T-helper 2 cell treated with Interferon-gamma antibody and Interleukin-4, amounts not matched to agents 100 ng/mL and 5 ng/mL, for 36 hours (primary cell): ENCODE measurements around the gene CAMTA1. TPM values are rescaled to one million over a fixed set of nuclear protein-coding genes. Genes with fewer than 3 reads are reported as not detected.
"Not testable (repeated sequence)": the region's sequence is repeated elsewhere in the genome, so short reads cannot be mapped to it uniquely, and the experiment has no call there.

Experiments
- intact Hi-C: fragments of 100-400 bp; cut with micrococcal nuclease; formaldehyde crosslinking; loops from one replicate; pipeline ENCODE4 v1.15.1; 2023
- total RNA-seq: library from RNA; stranded (reverse); gene quantifications from 2 replicates; pipeline ENCODE4 v1.2.3, GENCODE V29; 2022

Gene CAMTA1
- total RNA-seq, 1 donor from 2014 or later: 40.7 TPM

DNA sequence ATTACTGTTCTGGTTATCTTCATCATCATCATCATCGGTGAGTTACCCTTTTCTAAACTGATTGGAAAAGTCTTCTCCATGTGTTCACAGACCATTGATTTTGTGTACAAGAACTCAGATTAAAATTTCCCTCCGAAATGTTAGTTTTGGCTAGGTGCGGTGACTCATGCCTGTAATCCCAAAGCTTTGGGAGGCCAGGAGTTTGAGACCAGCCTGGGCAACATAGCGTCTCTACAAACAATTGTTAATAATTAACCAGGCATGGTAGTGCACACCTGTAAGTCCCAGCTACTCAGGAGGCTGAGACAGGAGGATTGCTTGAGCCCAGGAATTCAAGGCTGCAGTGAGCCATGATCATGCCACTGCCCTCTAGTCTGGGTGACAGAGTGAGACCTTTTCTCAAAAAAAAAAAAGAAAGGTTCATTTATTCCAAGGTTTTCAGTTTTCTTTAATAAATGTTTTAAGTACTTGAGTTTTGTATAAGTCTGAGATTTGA is 992.9 kb downstream of the CAMTA1 start:
- intact Hi-C loops: no loop called here

DNA sequence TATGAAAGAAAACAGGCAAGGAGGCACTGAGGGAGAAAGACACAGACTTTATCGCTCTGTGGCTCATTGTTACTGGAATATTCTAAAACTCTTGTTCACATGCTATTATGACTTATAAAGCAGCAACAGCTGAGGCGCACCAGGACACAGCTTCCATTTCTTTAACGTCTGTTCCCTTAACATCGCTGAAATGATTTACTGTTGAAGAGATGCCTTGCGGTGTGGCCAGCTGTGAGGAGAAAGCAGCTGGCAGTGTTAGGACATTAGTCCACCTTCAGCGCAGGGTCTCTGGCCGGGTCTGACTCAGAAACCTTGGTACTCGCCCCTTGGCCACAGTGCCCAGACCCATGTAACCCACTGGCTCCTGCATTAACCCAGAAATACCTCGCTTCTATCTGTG is 995.7 kb downstream of the CAMTA1 start:
- intact Hi-C loops: loop anchor here (5.0 kb wide), 1 partner anchor 171 kb away; no protein-coding TSS in a partner anchor

GRCh38 chr1:7781501-7781900 is 996.2 kb downstream of the CAMTA1 start:
- intact Hi-C loops: loop anchor here (5.0 kb wide), 1 partner anchor 171 kb away; no protein-coding TSS in a partner anchor

DNA sequence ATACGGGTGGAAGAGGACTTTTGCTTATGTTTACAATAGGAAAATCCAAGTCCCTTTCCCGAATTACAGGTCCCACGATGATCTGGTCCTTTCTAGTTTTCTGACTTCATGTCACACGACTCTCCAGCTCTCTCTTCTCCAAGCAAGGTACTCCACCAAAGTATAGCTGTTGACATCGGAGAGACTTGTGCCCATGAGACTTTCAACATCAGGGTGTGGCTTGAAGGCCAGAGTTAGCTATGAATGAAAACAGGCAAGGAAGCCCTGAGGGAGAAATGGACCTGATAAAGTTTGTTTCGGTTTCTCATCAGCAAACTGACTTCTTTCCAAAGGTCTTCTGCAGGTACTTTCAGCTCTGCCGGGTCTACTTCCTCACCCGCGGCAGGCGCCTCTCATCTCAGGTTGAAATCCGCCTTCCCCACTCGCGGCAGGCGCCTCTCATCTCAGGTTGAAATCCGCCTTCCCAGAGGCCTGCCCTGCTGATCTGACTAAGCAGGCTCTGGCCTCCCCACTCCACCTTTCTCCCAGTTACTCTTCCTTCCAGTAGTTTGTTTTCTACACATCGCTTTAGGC is 996.8 kb downstream of the CAMTA1 start:
- intact Hi-C loops: loop anchor here (5.0 kb wide), 1 partner anchor 170 kb away; no protein-coding TSS in a partner anchor

- intact Hi-C loops: loop anchor here (1.0 to 5.0 kb wide), 2 partner anchors 12 to 169 kb away; partner anchors contain the start of gene VAMP3
Observed at GRCh38 chr1:7783178-7783711, 998.0 kb downstream of the CAMTA1 start.

- intact Hi-C loops: loop anchor here (1.0 to 5.0 kb wide), 2 partner anchors 13 to 168 kb away; partner anchors contain the start of gene VAMP3
Observed at GRCh38 chr1:7783826-7784491, 998.7 kb downstream of the CAMTA1 start, which contains the start of gene PER3. Gene PER3, plus strand, starts transcription at chr1:7784291. Its CDS starts 587 bp downstream, at chr1:7784878.

DNA sequence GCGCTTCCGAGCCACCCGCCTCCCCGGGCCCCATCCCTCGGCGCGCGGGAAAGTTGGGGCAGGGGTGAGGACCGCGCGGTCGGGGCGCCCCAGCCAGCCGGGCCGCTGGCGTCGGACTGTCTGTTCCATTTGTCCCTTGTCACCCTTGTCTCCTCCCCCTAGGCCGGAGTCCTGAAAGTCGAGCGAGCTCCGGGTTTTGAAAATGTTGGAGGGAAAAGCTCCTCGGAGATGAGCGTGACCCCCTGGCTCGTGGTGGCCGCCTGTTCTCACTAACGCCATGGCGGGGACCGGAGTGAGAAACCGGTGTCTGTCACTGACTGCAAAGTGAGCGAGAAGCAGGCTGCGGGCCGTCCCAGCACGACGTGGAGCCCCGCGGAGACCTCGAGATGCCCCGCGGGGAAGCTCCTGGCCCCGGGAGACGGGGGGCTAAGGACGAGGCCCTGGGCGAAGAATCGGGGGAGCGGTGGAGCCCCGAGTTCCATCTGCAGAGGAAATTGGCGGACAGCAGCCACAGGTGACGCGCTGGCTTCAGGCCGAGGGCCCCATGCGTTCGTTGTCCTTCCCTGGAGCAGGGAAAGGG is 999.3 kb downstream of the CAMTA1 start:
- intact Hi-C loops: loop anchor here (5.0 kb wide), 1 partner anchor 168 kb away; no protein-coding TSS in a partner anchor

GRCh38 chr1:7785108-7785507 is 999.9 kb downstream of the CAMTA1 start:
- intact Hi-C loops: no loop called here

DNA sequence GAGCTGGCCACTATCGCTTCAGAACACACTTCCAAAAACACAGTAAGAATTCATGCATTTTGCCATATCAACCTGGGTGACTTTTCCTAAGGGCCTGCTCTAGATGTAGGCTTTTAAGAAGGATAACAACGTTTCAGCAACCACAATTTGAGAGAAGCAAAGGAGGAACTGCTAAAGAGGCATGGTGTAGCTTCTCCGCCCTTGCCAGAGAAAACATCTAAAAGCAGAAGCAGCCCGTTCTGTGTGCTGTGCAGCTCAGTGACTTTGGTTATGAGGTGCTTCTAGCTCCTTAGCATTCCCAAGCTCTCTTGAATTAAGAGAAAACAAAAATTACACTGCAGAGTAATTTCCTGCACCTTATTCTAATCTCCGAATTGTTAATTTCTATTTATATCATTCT is 1001.5 kb downstream of the CAMTA1 start:
- intact Hi-C loops: no loop called here

- intact Hi-C loops: no loop called here
Observed at GRCh38 chr1:7789828-7790227, 1004.6 kb downstream of the CAMTA1 start.

- intact Hi-C loops: not testable (repeated sequence)
Observed at GRCh38 chr1:7791027-7791426, 1005.8 kb downstream of the CAMTA1 start.

- intact Hi-C loops: no loop called here
Observed at GRCh38 chr1:7795406-7795805, 1010.2 kb downstream of the CAMTA1 start.

DNA sequence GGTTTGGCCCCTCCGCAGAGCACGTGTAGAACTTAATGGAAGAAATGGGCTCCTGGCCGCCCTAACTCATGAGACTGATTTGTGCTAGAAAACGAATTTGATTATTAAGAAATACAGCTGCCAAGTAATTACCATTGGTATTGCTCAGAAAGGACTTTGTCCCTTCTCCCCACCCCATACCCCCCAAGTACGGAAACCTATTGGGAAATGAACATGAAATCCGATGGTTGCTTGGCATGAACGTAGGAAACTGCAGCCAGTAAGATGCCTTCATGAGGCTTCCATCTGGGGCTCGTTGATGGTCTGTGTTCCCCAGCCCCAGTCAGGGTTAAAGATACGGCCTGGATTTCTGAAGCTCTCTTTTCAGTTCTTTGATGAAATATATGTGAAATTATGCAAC is 1020.2 kb downstream of the CAMTA1 start:
- intact Hi-C loops: no loop called here

- intact Hi-C loops: loop anchor here (2.0 kb wide), 1 partner anchor 94 kb away; no protein-coding TSS in a partner anchor
Observed at GRCh38 chr1:7808253-7808844, 1023.1 kb downstream of the CAMTA1 start.

GRCh38 chr1:7809742-7810141 is 1024.5 kb downstream of the CAMTA1 start:
- intact Hi-C loops: loop anchor here (2.0 kb wide), 1 partner anchor 93 kb away; no protein-coding TSS in a partner anchor

GRCh38 chr1:7810395-7810794 is 1025.1 kb downstream of the CAMTA1 start:
- intact Hi-C loops: no loop called here

DNA sequence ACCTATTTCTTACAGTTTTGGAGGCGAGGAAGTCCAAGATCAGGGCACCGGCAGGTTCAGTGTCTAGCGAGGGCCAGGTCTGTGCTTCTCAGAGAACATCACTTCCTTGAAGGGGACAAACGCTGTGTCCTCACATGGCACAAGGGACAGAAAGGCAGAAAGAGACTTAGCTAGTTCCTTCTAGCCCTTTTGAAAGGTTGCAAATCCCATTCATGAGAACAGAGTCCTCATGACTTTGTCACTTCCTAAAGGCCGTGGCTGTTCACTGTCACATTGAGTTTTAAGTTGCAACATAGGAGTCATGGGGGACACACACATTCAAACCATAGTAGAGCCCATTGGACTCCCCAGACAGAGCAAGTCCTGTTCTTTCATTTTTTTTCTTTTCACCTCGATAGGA is 1026.2 kb downstream of the CAMTA1 start:
- intact Hi-C loops: no loop called here

DNA sequence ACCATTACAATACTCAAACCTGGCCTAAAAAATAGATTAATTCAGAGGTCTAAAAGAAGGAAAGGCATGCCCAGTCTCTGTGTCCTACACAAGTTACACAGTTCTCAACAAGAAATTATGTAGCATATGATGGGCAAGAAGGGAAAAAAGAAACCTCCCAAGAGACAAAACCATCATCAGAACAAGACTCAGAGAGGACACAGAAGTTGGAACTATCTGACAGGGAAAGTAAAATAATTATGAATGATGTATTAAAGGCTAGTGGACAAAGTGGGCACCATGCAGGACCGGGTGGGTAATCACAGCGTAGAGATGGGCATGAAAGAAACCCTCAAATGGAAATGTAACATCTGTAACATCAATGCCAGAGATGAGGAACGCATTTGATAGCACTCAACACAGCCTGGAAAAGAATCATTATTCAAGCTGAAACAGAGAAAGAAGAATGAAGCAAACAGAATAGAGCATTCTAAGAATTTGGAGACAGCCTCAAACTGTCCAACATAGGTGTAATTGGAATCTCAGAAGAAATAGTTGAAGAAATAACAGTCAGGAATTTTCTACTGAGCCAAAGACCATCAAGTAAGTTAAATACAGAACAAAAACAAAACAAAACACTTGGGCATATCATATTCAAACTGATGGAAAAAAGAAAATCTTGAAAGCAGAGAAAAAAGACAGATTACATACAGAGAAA is 1028.6 kb downstream of the CAMTA1 start:
- intact Hi-C loops: no loop called here
